KOPT-K1 (cell line): ENCODE results near the gene SFTA2.
A peak's percentile ranks its signal among the peaks of the same experiment; 100 is the strongest.

Source experiments
- H3K27ac ChIP-seq: fragments of 200-600 bp; sonication (generic); 2 replicates; pipeline ENCODE4 v1.5.1; 2016; ENCODE audit warnings: antibody characterized with exemption, mild to moderate bottlenecking, low read depth, low read length; ENCODE audit not compliant: poor library complexity, severe bottlenecking
- H3K36me3 ChIP-seq: fragments of 200-600 bp; sonication (generic); 2 replicates; pipeline ENCODE4 v1.5.1; 2017; ENCODE audit warnings: antibody characterized with exemption, mild to moderate bottlenecking, low read length, moderate library complexity; ENCODE audit not compliant: insufficient read depth
- H3K9me3 ChIP-seq: fragments of 200-600 bp; sonication (generic); 2 replicates; pipeline ENCODE4 v1.5.1; 2017; ENCODE audit warnings: antibody characterized with exemption, low read length, mild to moderate bottlenecking; ENCODE audit not compliant: insufficient read depth, poor library complexity, severe bottlenecking

The SFTA2 gene

GRCh38 chr6:30893001-30893591 is 38.9 kb downstream of the SFTA2 start:
- H3K9me3 ChIP-seq, result no peaks in the 10 kb centered on the region
- H3K36me3 ChIP-seq, result no peaks in the 10 kb centered on the region
- H3K27ac ChIP-seq, result no peak overlapping the region

- Histone ChIP-seq H3K9me3 (no peaks in the 10 kb centered on the region), H3K27ac (no peak overlapping the region), H3K36me3 (no peaks in the 10 kb centered on the region)
These were observed 40.0 kb downstream of the SFTA2 start for GRCh38 chr6:30891816-30892538.

- Histone ChIP-seq H3K27ac (no peak overlapping the region), H3K9me3 (no peaks in the 10 kb centered on the region), H3K36me3 (no peaks in the 10 kb centered on the region)
These were observed 40.6 kb downstream of the SFTA2 start for GRCh38 chr6:30891450-30891723.

- H3K27ac ChIP-seq, result no peak overlapping the region
- H3K36me3 ChIP-seq, result no peaks in the 10 kb centered on the region
- H3K9me3 ChIP-seq, result no peaks in the 10 kb centered on the region
These were observed 41.1 kb downstream of the SFTA2 start for GRCh38 chr6:30890646-30891449.

GRCh38 chr6:30889921-30890645 is 41.9 kb downstream of the SFTA2 start:
- H3K36me3 ChIP-seq, result no peaks in the 10 kb centered on the region
- no peak overlapping the region for H3K27ac ChIP-seq

GRCh38 chr6:30889496-30889885 is 42.5 kb downstream of the SFTA2 start:
- Histone ChIP-seq H3K27ac (no peak overlapping the region), H3K9me3 (no peaks in the 10 kb centered on the region), H3K36me3 (no peaks in the 10 kb centered on the region)

More at GRCh38 chr6:30889921-30890645, 41.9 kb downstream of the SFTA2 start:
- H3K9me3 ChIP-seq, result no peaks in the 10 kb centered on the region

- Histone ChIP-seq H3K36me3 (no peaks in the 10 kb centered on the region), H3K9me3 (no peaks in the 10 kb centered on the region), H3K27ac (no peak overlapping the region)
These were observed 43.0 kb downstream of the SFTA2 start for GRCh38 chr6:30888816-30889495.

- H3K36me3 ChIP-seq, result no peaks in the 10 kb centered on the region
- no peaks in the 10 kb centered on the region for H3K9me3 ChIP-seq
- H3K27ac ChIP-seq, result no peak overlapping the region
These were observed 43.8 kb downstream of the SFTA2 start for GRCh38 chr6:30887901-30888815.

GRCh38 chr6:30886897-30887255 is 45.1 kb downstream of the SFTA2 start:
- Histone ChIP-seq H3K27ac (no peak overlapping the region), H3K9me3 (no peaks in the 10 kb centered on the region), H3K36me3 (no peaks in the 10 kb centered on the region)

GRCh38 chr6:30885999-30886896 is 45.7 kb downstream of the SFTA2 start:
- Histone ChIP-seq H3K9me3 (no peaks in the 10 kb centered on the region), H3K36me3 (no peaks in the 10 kb centered on the region), H3K27ac (no peak overlapping the region)

- Histone ChIP-seq H3K27ac (no peak overlapping the region), H3K9me3 (no peaks in the 10 kb centered on the region), H3K36me3 (no peaks in the 10 kb centered on the region)
These were observed 46.4 kb downstream of the SFTA2 start for GRCh38 chr6:30885481-30885998.

- Histone ChIP-seq H3K27ac (peak overlapping the region; percentile 48), H3K9me3 (no peaks in the 10 kb centered on the region), H3K36me3 (no peaks in the 10 kb centered on the region)
These were observed 47.2 kb downstream of the SFTA2 start for GRCh38 chr6:30884521-30885480.
